ENCODE data around the gene PM20D2.

GRCh38 chr6:89212472-89212871 is 66.6 kb downstream of the PM20D2 start:
- TF ChIP-seq MXI1 (IDR thresholded peaks at IDR 0.05; ENCODE audit: borderline replicate concordance, low read depth, low read length) (no peak), MAX (IDR thresholded peaks at IDR 0.05) (no peak), CC2D1A (CRISPR knock-in tag; IDR thresholded peaks at IDR 0.05) (no peak), CEBPB (IDR thresholded peaks at IDR 0.05; ENCODE audit: borderline replicate concordance, low read depth, low read length) (no peak)
- TF ChIP-seq, protein P1, sequence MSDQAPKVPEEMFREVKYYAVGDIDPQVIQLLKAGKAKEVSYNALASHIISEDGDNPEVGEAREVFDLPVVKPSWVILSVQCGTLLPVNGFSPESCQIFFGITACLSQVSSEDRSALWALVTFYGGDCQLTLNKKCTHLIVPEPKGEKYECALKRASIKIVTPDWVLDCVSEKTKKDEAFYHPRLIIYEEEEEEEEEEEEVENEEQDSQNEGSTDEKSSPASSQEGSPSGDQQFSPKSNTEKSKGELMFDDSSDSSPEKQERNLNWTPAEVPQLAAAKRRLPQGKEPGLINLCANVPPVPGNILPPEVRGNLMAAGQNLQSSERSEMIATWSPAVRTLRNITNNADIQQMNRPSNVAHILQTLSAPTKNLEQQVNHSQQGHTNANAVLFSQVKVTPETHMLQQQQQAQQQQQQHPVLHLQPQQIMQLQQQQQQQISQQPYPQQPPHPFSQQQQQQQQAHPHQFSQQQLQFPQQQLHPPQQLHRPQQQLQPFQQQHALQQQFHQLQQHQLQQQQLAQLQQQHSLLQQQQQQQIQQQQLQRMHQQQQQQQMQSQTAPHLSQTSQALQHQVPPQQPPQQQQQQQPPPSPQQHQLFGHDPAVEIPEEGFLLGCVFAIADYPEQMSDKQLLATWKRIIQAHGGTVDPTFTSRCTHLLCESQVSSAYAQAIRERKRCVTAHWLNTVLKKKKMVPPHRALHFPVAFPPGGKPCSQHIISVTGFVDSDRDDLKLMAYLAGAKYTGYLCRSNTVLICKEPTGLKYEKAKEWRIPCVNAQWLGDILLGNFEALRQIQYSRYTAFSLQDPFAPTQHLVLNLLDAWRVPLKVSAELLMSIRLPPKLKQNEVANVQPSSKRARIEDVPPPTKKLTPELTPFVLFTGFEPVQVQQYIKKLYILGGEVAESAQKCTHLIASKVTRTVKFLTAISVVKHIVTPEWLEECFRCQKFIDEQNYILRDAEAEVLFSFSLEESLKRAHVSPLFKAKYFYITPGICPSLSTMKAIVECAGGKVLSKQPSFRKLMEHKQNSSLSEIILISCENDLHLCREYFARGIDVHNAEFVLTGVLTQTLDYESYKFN (CRISPR knock-in tag; conservative IDR thresholded peaks at IDR 0.05): no peak

All from HepG2 (cell line).